GM18505 (cell line): ENCODE data around the gene MDFIC.

Source experiments
- ATAC-seq: cut with Tn5 transposase; IDR thresholded peaks from one replicate; pipeline ENCODE4 v1.9.1; 2021; ENCODE audit not compliant: unreplicated experiment
- POLR2A ChIP-seq: IDR thresholded peaks from 4 replicates; pipeline ENCODE4 v1.6.1; 2011; ENCODE audit warnings: borderline replicate concordance; ENCODE audit not compliant: insufficient read depth, insufficient read length; ENCODE audit errors: extremely low read depth

Gene MDFIC

GRCh38 chr7:115059321-115059720 lies 137.4 kb downstream of the MDFIC start:
- no peak for TF ChIP-seq POLR2A
- ATAC-seq = no peak

- no peak for TF ChIP-seq POLR2A
- ATAC-seq = peak; percentile 56
Observed at GRCh38 chr7:115060095-115060870, 138.4 kb downstream of the MDFIC start.

- no peak for TF ChIP-seq POLR2A
- ATAC-seq = peak; percentile 63
Observed at GRCh38 chr7:115066050-115066449, 144.2 kb downstream of the MDFIC start.

GRCh38 chr7:115066634-115067033 lies 144.7 kb downstream of the MDFIC start:
- peak; percentile 56 for ATAC-seq
- no peak for TF ChIP-seq POLR2A

GRCh38 chr7:115068220-115068619 lies 146.3 kb downstream of the MDFIC start:
- no peak for ATAC-seq

More at GRCh38 chr7:115068220-115068619, 146.3 kb downstream of the MDFIC start:
- no peak for TF ChIP-seq POLR2A
